CD4-positive, alpha-beta T cell treated with Interleukin-1 beta for 1 hour (primary cell): ENCODE measurements around the gene CNST.
"Not testable (repeated sequence)": the region's sequence is repeated elsewhere in the genome, so short reads cannot be mapped to it uniquely, and the experiment has no call there.

Experiments
- DNase-seq, 2 donors: peaks; one replicate each; pipeline ENCODE4 v3.0.0-alpha.2; 2020 to 2022

CNST gene

DNA sequence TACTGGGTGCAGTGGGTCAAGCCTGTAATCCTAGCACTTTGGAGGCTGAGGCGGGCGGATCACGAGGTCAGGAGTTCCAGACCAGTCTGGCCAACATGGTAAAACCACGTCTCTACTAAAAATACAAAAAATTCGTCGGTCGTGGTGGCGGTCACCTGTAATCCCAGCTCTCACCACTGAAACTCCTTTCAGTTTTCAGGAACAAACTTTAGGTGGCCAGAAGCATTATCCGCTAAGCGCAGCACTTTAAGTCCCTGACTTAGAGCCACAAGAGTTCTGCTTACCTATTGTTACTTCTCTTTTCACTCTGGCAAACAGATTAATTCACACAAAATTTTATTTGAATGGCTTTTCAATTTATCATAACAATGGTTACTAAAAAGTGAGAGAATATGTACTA, 5.4 kb upstream of the CNST start:
- DNase-seq: not testable (repeated sequence)

DNA sequence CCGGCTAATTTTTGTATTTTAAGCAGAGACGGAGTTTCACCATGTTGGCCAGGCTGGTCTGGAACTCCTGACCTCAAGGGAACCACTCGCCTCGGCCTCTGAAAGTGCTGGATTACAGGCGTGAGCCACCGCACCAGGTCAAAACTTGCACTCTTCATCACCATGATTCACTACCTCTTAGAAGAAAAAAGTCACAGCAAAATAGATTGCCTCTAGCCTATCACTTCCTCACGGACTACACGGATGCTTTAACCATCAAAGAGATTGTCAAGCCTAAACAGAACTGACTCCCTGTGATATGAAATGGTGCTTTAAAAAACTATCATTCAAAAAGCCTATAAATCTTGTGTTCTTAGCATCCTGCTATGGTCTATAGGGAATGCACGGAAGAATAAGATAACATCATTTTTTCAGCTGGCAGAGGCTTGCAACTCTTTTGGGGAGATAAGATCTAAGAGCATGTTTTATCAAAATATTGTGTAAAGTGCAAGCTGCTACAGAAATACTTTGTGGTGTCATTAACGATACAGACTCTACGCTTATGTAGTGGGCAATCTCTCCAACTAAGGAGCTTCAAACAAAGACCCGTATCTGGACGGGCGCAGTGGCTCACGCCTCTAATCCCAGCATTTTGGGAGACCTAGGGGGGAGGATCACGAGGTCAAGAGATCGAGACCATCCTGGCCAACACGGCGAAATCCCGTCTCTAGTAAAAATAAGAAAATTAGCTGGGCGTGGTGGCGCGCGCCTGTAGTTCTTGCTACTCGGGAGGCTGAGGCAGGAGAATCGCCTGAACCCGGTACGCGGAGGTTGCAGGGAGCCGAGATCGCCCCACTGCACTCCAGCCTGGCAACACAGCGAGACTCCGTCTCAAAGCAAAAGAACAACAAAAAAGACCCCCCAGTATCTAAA, 1.2 kb upstream of the CNST start:
- DNase-seq: no peak

- no peak for DNase-seq
Observed at GRCh38 chr1:246565751-246566127, 517 bp upstream of the CNST start.

GRCh38 chr1:246566813-246567645, 773 bp downstream of the CNST start:
- peak; percentile 36 to 41 for DNase-seq

DNA sequence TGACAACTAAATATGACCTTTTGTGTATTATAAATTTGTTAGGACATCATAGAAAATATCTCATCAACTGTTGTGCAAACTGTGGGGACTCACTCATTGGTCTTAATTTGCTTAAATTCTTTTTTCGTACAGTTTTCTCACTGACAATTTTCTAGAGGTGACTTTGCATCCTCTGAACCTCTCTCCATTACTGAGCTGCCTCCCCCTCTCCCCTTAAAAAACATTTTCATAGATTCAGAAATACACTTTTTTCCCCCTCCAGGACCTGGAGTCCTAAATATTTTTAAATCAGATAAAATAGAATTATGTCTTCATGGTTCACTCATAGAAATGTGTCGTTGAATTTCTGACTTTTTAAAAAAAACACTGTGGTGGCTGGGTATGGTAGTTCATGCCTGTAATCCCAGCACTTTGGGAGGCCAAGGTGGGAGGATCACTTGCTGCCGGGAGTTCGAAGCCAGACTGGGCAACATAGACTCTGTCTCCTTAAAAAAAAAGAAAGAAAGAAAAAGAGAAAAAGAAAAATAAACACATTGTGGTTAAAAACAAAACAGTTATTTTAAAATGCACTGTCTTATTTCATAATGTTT, 1.5 kb downstream of the CNST start:
- no peak for DNase-seq

DNA sequence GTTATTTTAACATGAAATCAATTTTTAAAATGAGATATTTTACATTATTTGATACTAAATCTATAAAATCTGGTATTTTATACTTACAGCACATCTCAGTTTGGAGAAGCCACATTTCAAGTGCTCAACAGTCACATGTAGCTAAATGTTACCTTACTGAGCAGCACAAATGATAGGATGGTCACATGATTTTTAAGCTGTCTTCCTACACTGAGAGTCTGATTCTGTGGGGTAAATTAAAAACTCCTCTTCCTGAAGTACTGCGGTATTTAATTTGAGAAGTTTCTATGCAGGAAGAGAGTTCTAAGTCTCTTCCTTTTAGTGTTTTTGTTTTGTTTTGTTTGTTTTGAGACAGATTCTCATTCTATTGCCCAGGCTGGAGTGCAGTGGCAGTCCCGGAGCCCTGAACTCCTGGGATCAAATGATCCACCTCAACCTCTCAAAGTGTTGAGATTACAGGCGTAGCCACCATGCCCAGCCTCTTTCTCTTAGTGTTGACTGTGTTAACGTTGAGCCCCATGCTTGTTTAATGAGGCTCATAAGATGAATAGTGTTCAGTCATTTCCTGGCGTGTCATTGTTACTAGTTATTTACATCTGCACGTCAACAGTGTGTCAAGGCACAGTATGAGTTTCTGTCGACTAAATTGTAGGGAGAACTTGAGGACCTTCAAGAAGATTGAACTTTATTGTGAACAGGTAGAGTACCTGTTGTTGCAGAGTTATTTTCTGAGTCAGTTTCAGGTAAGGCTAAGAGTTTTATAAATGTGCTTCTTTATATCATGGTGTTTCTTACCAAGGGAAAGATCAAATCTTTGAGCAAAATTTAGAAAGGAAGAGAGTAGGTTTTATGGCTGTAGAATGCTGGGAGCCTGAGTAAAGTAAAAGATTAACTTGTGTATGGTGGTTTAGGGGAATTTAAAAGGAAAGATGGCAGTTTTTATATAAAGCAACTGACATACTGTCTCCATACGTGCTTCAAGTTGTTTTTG, 3.3 kb downstream of the CNST start:
- peak in 1 of 2 donors; percentile 53 for DNase-seq

GRCh38 chr1:246571309-246571708, 5.1 kb downstream of the CNST start:
- DNase-seq: peak in 1 of 2 donors; percentile 42

- DNase-seq: no peak
Observed at GRCh38 chr1:246571953-246572352, 5.7 kb downstream of the CNST start.

GRCh38 chr1:246572785-246573184, 6.5 kb downstream of the CNST start:
- DNase-seq: no peak

GRCh38 chr1:246573491-246573890, 7.2 kb downstream of the CNST start:
- no peak for DNase-seq

GRCh38 chr1:246576709-246577032, 10.4 kb downstream of the CNST start:
- DNase-seq: no peak

DNA sequence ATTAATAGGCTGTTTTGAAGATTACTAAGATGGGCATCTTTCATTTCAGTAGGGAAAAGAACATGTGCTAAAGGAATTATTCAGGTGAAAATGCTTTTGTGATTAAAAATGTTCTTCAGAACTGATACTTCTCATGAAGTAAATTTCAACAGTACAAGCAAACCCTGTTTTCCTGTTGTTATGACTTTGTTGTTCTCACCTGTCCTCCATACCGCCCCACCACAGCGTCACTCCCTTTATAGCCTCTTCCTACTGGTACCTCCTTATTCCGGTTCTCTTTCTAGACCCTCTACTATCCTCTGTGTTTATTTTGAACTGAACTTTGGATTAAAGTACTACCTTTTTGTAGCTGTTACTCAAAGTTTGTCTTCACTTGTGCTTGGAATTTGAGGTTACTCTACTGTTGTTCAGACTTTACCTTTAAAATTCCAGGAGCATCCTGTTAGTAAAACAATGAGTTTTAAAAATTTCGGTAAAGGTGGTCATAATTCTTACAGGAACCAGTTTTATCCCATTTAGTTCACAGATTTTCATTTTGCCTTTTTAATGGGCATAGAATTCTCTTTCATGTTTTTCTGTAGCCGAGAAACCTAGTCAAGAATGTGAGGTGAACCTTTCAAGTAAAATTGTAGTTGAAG, 10.9 kb downstream of the CNST start:
- DNase-seq: peak in 1 of 2 donors; percentile 28

GRCh38 chr1:246577720-246578106, 11.5 kb downstream of the CNST start:
- DNase-seq: no peak

DNA sequence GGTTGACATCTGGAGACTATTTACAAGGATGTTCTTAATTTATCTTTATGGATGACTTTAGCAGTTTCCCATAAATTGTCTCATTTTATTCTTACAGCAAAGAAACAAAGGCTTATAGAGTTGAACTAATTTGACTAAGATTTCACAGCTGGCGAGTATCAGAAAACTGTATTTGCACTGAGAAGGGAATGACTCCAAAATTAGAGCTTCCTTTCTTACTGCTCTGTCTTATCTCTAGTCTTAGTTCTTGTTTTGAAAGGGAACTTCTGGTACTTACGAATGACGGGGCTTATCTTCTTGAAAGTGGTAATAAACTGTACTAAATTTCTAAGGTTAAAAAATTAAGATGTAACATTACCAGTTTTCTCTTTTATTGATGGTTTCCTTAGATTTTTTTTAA, 13.6 kb downstream of the CNST start:
- no peak for DNase-seq

GRCh38 chr1:246580497-246581370, 14.5 kb downstream of the CNST start:
- no peak for DNase-seq

DNA sequence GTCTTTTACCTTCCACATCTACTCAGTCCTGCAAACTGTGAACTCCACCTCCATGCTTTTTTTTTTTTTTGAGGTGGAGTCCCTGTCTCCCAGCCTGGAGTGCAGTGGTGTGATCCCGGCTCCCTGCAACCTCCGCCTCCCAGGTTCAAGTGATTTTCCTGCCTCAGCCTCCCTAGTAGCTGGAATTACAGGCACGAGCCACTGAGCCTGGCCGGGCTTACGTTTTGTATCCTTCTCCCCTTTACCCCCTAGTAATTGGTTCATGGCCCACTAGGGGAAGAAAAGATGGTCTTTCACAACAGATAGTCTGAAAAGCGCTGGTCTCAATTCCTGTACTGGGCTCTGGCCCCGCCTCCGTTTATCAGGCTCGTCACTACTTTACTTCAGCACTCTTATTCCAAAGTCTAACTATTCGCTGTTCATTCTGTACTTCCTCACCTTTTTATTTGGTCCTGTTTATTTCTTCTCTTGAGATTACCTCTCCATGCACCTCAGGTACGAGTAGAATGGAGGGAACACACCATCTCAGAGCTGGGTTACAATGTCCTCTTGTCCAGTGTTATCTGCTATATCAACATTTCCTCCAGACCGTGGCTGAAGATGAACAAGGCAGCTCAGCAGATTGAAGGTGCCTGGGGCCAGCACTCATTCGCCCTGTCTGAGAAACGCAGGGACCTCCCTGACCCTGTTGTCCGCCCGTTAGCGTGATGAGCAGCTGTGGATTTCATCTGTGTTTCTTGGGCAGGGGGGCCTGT, 16.2 kb downstream of the CNST start:
- DNase-seq: no peak

GRCh38 chr1:246583056-246583440, 16.8 kb downstream of the CNST start:
- DNase-seq: no peak

DNA sequence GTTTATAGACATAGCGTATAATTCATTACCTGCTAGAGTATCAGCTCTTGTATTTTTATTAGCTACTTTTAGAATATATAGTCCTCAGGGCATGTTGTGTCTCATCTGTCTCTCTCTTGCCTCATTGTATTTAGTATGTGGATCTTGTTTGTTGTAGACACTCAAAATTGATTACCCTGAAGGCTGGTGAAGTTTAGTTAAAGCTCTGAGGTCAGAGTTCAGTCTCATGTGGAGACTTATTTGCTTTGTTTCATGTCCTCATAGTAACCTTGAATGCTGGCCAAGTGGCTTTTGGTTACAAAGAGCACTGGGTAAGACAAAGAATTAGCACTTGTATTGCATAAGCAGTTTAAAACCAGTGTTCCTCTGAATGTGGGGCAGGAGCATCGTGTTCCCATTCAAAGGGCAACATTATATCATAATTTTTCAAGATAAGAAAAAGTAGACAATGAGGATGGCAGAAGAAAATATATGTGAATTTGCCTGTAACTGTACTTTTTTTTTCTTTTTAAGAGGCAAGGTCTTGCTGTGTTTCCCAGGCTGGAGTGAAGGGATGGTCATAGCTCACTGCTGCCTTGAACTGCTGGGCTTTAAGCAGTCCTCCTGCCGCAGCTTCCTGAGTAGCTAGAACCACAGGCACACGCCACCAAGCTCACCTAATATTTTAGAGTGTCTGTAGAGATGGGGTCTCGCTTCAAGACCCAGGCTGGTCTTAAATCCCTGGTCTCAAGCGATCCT, 17.4 kb downstream of the CNST start:
- no peak for DNase-seq

- DNase-seq: no peak
Observed at GRCh38 chr1:246587032-246587431, 20.8 kb downstream of the CNST start.
